ENCODE data around the gene ISLR2.
"Not testable (repeated sequence)": the region's sequence is repeated elsewhere in the genome, so short reads cannot be mapped to it uniquely, and the experiment has no call there.

ISLR2 gene, protein sequence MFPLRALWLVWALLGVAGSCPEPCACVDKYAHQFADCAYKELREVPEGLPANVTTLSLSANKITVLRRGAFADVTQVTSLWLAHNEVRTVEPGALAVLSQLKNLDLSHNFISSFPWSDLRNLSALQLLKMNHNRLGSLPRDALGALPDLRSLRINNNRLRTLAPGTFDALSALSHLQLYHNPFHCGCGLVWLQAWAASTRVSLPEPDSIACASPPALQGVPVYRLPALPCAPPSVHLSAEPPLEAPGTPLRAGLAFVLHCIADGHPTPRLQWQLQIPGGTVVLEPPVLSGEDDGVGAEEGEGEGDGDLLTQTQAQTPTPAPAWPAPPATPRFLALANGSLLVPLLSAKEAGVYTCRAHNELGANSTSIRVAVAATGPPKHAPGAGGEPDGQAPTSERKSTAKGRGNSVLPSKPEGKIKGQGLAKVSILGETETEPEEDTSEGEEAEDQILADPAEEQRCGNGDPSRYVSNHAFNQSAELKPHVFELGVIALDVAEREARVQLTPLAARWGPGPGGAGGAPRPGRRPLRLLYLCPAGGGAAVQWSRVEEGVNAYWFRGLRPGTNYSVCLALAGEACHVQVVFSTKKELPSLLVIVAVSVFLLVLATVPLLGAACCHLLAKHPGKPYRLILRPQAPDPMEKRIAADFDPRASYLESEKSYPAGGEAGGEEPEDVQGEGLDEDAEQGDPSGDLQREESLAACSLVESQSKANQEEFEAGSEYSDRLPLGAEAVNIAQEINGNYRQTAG

DNA sequence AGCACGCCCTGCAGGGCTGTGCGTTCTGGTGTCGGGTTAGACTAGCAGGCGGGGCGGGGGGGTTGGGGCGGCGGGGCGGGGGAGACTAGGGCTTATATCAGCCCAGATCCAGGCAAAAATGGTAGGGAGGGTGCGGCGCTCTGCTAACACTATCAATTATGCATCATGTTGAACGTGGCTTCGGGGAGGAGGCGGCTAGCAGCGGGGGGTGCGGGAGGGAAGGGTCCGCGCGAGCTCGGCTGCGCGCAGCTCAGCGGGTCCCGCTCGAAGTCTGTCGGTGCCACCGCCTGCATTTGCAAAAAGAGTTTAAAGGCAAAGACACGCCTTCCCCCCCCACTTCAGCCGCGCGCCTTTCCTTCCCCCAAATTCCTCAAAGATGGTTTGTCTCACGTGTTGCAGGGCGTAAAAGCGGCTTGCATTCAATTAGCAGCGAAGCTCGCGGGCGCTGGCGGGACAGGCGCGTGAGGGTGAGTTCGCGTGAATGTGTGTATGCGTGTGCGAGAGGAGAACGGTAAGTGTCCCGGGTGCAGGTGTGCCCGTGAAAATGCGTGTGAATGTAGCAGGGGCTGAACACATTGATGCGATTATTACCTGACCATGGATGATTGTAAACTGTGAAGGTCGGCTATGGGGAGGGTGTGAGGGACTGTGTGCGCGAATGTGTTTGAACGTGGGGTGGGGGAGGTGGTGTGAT lies at the start of gene ISLR2:
ISLR2 (plus strand) TSS at position 432 of the 694 bp plus-strand sequence. CDS start 2,169 bp downstream, outside the sequence.
- DNase-seq: no peak

DNA sequence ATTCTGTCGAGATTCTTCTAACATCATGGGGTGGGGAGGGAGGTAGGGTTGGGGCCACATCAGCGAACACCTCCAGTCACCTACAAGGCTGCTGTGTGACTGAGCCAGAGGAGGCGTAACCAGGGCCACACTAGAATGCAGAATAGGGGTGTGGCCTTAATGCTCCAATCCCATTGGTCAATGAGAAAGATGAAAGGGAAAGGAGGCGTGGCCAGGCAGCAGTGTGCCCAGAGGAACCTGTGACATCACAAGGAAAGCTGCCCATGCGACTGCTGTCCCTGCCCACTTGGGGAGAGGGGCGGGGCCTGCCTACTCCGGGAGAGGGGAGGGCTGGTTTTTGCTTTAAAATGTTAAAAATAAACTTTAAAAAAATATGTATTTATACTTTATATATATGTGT lies 47.9 kb upstream of the ISLR2 start, which contains the start of gene GOLGA6A:
GOLGA6A (minus strand) TSS at position 101 of the 400 bp plus-strand sequence; CDS start at position 60, 41 bp downstream.
- DNase-seq: not testable (repeated sequence)

- DNase-seq: not testable (repeated sequence)
Observed at GRCh38 chr15:74094567-74094966, 35.8 kb upstream of the ISLR2 start.

DNA sequence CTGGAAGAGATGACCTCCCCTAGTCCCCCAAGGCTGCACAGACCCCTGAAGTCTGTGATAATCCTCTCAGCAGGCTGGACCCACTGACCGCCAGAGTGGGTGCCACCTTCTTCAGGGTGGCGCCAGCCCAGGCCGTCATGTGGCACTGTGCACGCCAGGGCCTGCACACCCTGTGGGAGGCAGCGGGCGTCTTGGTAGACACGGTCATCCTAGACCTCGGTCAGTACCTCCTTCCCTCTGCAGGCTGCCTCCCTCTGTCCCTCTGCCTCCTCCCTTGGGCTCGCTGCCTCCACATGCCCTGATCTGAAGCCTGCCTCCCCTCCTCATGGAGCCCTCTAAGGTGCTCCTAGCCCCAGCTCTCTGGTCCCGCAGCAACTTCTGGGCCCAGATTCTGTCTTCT lies 34.8 kb upstream of the ISLR2 start:
- DNase-seq: not testable (repeated sequence)

DNA sequence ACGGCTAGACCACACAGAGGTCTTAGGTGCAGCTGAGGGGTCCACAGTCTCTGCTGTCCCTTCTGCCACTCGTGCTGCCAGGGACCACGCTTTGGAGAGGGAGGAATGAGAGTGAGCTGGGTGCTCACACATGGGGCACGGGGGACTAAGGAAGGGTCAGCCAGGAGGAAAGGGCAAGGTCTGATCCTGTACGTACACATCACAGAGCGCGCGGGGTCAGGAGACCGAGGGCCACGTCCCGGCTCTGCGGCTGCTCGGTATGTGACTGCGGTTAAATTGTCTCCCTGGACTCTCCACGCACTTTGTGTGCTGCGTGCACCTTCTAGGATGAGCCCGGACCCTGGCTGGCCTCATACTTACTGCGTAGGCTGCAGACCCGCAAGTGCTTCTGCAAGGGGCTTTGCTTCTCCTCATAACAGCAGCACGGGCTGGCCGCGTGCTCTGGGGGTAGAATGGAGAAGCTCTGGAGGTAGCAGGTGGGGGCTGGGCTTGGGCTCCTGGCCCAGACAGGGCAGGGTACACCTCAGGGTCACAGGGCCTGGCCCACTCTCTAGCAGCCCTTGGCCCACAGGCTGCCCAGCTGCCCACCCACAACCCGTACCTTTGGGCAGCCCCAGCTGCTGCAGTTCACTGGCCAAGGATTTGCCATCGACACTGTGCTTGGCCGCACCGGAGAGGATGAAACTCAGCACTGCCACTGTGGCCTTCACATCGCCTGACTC lies 33.5 kb upstream of the ISLR2 start:
- not testable (repeated sequence) for DNase-seq

DNA sequence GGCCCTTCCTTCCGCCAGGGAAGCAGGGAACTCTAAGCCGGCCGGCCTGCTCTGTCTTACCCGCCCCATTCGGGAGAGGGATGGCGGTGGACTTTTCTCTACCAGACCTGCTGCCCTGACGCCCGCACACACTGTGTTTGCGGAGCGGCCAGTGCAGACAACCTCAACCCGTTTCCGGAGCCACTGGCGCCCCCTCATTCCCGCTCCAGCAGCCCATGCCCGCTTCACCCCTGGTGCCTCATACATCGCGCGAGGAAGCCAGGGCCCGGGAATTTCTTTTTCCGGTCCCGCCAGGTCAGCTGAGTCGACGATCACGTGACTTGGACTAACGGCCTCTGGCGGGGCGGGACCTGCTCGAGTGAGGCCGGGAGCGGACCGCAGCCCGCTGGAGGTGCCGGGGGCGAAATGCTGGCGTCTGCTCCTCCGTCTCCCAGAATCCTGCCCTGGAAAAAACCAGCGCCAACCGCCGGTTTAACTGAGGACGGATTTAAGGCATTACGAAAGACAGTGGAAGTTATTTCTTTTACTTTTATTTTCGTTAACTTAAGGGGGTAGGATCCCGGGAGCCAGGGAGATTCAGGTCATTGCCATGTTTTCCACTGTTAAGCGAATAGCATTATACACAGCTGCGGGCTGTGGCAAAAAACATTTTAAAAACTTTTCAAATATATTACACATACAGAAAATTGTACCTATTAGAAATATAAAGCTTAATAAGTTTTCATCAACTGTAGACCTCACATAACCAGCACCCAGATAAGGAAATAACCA lies 30.2 kb upstream of the ISLR2 start:
- DNase-seq: not testable (repeated sequence)

DNA sequence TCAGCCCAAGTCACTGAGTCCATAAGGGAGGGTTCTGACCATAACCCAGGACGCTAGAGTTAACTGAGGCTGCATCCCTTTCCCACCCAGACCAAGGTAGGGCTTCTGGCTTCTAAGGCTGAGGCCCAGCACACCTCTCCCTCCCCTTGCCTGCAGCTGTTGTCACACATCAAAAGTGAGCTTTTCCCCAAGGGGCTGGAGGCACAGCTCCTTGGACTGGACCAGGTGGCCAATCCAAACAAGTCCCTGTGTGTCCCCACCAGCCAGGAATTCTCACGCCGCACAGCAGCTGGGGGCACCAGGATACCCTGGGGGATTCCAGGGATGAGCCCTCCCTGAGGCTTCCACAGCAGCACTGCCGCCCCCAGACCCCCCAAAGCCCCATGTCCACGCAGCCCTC lies 22.3 kb upstream of the ISLR2 start:
- no peak for DNase-seq

DNA sequence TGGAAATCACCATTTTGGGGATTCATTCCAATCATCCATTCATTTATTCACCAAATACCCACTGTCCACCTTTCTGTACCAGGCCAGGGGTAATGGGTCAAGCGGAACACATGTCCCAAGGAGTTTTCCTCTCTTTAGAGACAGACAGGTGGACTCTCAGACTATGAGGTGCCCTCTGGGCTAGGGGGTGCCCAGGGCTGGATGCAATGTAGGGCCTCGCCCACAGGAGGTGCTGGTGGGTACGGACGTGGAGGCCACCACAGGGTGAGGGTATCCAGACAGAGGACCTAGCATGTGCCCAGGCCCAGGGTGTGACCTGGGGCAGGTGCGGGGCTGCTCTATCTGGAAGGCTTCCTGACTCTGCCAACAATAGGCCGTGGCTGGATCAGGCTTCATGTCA lies 21.8 kb upstream of the ISLR2 start:
- not testable (repeated sequence) for DNase-seq

DNA sequence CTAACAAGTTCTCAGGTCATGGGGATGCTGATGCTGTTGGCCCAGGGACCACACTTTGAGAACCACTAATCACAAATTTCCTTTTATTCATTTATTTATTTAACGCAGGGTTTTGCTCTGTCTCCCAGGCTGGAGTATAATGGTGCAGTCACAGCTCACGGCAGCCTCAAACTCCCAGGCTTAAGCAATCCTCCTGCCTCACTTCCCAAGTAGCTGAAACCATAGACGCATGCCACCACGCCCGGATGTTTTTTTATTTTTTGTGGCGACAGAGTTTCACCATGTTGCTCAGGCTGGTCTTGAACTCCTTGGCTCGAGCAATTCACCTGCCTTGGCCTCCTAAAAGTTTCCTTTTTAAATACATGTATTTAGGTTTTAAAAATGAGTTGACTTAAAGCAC lies 20.7 kb upstream of the ISLR2 start:
- no peak for DNase-seq

DNA sequence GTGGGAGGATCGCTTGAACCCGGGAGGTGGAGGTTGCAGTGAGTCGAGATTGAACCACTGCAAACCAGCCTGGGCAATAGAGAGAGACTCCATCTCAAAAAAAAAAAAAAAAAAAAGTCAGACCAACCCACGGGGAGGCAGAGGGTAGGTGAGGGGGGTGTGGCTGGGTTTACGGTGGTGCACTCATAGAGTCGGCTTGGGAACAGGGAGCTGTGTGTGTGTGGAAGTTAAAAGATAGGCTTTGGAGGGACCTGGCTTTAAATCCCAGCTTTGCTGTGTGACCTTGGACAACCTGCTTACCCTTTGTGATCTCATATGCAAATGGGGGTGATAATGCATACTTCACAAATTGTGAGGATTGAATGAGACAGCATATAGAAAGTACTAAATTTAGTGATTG lies 10.0 kb upstream of the ISLR2 start:
- DNase-seq: no peak

DNA sequence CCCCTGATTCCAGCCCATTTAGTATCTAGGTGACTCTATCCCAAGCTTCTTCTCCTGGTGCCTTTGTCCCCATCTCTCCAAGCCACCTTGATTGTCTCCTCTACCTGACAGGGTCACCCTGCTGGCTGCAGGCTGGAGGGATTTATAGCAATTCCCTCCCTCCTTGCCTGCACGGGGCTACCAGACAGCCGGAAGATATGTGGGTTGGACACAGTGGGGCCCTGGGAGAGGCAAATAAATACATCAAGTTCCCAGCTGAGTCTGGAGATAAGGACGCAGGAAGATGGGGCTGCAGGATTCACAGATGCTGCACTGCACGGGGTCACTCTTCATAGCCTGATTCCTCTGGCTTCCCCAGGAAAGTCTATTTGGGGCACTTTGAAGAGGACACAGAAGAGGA lies 9.3 kb upstream of the ISLR2 start:
- DNase-seq: no peak

DNA sequence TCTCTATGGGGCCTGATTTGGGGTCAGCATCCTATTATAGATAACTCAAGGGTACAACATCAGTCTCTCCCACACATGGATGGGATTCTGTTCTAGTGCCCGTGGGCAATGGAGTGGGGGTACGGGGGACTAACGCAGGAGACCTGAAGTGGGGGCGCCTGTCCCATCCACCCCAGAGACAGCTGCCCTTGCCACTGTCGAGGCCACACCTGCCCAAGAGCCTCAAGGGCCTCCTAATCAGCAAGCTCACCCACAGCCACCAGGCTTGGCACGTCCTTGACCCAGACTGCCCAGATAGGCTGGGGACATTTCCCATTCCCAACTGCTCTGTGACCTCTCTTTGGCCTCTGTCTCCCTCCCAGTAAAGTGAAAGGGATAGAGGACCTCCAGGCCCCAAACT lies 8.5 kb upstream of the ISLR2 start:
- no peak for DNase-seq

DNA sequence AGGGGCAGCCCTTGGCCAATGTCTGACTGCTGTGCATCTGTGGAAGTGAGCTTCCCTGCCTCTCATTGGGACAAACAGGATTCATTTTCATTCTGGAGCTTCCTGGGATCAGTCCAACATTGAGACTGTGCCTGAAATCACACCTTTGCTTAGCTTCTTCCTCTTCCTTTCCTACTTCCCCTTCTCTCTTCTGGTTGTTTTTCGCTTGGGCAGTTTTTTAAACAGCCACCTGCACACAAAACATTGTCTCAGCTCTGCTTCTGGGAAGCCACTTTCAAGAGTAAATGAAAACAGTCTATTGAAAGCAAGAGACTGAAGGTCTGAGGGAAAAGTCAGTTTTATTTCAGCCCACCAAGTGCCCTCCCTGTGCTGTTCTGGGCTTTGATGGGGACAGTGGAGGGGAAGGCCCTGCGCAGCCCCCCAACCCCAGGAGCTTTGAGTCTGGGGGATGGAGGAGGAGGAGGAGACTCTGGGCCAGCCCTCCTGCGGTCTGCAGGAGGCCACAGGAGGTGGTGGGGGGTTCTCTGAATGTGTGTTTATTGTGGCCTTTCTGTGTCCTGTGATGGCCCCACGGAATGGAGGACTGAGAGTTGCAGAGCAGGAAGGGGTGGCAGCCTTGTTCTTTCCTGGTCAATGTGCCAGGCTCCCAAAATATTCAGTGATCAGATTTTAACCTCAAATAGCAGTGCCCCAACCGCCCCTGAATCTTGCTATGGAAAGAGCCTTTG lies 7.8 kb upstream of the ISLR2 start:
- no peak for DNase-seq

DNA sequence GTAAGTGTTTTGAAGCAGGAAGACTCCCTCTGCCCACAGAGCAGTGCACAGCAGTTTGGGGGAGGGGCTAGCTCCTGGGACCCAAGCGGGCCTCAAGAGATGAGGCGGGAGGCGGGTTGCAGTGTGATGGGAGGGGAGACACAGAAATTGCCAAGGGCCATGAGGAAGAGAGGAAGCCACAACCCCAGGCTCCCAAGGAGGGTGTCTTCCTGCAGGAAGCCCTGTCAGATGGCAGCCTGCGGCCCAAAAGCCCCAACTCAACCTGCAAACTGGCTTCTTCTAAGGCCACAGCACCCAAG lies 7.3 kb upstream of the ISLR2 start:
- DNase-seq: no peak

- DNase-seq: no peak
Observed at GRCh38 chr15:74123658-74124057, 6.7 kb upstream of the ISLR2 start.

DNA sequence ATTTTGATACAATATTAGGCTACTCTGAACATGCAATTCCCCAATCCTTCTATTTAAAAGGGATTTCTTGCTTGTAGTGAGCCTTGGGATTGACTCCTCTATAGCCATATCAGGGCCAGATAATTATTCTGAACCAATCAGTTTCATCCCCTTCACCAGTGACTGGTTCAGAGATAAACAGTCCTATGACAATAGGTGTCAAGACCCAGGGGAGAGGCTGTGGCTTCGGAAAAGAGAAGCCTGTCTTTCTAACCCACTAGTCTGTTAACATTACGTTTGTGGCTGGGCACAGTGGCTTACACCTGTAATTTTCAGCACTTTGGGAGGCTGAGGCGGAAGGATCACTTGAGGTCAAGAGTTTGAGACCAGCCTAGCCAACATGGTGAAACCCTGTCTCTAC lies 6.2 kb upstream of the ISLR2 start:
- no peak for DNase-seq

GRCh38 chr15:74124759-74125158 lies 5.6 kb upstream of the ISLR2 start:
- DNase-seq: no peak

GRCh38 chr15:74127255-74127953 lies 3.0 kb upstream of the ISLR2 start:
- peak; percentile 70 for DNase-seq

DNA sequence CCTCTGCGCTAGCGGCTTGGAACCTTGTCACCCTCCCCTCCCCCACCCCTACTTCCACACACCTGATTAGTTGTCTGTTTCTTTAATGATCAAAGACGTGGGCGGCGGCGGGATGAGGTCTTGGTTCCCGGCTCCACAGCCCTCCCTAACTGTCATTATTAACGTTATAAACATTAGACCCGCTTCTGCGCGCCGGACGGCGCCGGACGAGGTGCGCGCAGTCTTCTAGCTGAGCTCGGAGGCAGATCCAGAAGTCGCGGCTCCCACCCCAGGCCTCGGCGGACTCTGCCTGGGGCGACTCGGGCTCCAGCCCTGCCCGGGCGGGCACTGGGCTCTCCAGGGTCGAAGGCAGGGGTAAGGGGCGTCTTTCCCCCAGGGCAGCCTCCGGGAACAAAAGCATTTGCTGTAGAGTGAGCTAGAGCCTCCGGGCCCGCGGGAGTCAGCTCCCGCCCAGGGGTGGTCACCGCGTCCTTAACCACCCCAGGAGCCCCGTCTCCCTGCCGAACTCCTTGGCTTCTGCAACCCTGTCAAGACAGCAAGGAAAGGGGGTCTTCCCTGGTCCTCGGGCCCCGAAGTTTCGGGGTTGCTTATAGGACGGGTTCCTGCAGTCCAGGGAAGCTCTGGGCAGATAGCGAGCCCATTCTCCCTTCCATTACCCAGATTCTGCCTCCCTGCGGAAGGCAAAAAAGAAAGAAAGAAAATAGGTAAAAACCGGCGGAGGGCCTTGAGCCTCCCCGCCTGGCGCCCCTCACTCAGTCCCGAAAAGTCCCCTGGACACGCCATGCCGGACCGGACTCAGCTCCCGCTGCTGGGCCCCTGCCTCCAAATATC lies 2.2 kb upstream of the ISLR2 start:
- DNase-seq: no peak

Data from NCI-H524 treated with DMSO at 0.1 percent for 48 hours (cell line).